GM12874 (cell line): ENCODE results near the gene CSDE1.

Source experiments
- TF ChIP-seq, protein P1 (sequence below): IDR thresholded peaks from 2 replicates; pipeline ENCODE4 v1.5.1; 2011; ENCODE audit warnings: low read depth, mild to moderate bottlenecking, control low read depth, low read length, moderate library complexity; ENCODE audit not compliant: insufficient read depth

The CSDE1 gene

DNA sequence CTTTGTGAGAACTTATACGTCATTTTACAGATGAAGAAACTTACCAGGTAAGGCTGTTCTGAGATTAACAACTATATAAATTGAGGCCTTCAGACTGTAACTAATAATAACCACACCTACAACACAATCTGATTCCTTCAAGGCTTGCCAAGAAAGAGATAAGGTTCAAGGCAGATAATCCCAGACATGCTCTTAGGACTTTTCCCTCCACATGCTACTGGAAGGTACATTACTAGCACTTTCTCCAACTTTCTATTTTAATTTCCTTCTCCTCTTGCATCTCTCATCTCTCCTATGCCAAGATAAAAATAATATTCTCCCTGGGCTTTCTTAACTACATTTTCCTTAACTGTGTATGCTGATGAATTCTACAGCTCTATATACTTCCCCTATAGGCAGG is 22.3 kb downstream of the CSDE1 start:
- TF ChIP-seq, protein P1, sequence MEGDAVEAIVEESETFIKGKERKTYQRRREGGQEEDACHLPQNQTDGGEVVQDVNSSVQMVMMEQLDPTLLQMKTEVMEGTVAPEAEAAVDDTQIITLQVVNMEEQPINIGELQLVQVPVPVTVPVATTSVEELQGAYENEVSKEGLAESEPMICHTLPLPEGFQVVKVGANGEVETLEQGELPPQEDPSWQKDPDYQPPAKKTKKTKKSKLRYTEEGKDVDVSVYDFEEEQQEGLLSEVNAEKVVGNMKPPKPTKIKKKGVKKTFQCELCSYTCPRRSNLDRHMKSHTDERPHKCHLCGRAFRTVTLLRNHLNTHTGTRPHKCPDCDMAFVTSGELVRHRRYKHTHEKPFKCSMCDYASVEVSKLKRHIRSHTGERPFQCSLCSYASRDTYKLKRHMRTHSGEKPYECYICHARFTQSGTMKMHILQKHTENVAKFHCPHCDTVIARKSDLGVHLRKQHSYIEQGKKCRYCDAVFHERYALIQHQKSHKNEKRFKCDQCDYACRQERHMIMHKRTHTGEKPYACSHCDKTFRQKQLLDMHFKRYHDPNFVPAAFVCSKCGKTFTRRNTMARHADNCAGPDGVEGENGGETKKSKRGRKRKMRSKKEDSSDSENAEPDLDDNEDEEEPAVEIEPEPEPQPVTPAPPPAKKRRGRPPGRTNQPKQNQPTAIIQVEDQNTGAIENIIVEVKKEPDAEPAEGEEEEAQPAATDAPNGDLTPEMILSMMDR = no peak

DNA sequence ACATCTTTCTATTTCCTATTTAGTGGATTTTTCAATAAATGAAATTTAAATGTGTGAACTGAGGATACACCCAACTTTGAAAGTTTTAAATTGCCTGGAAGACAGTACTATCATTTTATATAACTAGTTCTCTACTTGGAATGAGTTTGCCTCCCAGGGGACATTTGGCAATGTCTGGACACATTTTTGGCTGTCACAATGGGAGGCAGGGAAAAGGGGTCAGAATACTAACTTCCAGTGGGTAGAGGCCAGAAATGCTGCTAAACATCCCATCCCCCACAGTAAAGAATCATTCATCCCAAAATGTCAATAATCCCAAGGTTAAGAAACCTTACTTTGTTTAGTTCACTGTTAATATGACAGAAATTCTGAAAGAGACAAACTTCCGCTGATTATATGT is 28.0 kb downstream of the CSDE1 start:
- TF ChIP-seq, protein P1 = no peak

DNA sequence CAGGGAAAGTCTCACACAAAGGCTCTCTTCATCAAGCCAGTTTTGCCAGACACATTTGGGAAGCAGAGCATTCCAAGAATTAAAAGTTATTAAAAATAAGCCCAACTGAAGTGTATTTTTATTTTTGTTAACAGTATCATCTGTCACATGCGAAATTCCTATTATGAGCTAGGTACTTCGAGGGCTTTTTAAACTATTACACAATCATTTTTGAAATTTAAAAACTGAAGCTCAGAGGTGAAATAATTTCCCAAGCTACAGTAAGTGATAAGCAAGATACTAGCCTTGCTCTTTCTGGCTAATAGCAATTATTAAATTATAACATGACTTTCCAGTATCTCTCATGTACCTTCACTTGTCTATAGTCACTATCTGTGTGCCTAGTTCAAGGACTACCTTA is 29.2 kb downstream of the CSDE1 start:
- TF ChIP-seq, protein P1 = no peak

DNA sequence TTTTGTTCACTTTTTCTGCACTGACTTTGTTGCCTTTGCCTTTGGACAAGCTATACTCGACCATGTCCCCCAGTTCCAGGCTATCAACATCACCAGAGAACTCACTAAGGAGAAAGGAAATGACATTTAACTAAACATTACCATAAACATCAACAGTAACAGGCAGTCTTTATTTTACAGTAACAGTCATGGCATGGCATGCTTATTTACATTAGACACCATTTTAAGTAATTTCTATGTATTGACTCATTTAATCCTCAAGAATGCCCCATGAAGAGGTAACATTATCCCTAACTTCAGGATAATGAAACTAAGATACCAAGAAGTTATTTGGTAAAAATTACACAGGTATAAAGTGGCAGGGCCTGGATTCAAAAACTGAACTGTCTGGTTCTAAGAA is 32.6 kb downstream of the CSDE1 start:
- TF ChIP-seq, protein P1 = no peak

GRCh38 chr1:114723915-114724314 is 33.9 kb downstream of the CSDE1 start:
- TF ChIP-seq, protein P1 = no peak

GRCh38 chr1:114723457-114723856 is 34.3 kb downstream of the CSDE1 start:
- TF ChIP-seq, protein P1 = no peak

GRCh38 chr1:114720492-114720891 is 37.3 kb downstream of the CSDE1 start:
- TF ChIP-seq, protein P1 = no peak

GRCh38 chr1:114719424-114719787 is 38.4 kb downstream of the CSDE1 start:
- TF ChIP-seq, protein P1 = no peak
